ENCODE results near the gene HOXB1.

Gene HOXB1

GRCh38 chr17:48530887-48531272, at the start of gene HOXB1:
TSS of gene HOXB1 (minus strand) at chr17:48531011. CDS start at chr17:48530904, 107 bp downstream.
- no peak for DNase-seq

- no peak for DNase-seq
Measured at GRCh38 chr17:48579760-48580554, 49.1 kb upstream of the HOXB1 start.

GRCh38 chr17:48579471-48579759, 48.6 kb upstream of the HOXB1 start:
- DNase-seq, result no peak

GRCh38 chr17:48578616-48579470, 48.0 kb upstream of the HOXB1 start:
- DNase-seq, result no peak

DNA sequence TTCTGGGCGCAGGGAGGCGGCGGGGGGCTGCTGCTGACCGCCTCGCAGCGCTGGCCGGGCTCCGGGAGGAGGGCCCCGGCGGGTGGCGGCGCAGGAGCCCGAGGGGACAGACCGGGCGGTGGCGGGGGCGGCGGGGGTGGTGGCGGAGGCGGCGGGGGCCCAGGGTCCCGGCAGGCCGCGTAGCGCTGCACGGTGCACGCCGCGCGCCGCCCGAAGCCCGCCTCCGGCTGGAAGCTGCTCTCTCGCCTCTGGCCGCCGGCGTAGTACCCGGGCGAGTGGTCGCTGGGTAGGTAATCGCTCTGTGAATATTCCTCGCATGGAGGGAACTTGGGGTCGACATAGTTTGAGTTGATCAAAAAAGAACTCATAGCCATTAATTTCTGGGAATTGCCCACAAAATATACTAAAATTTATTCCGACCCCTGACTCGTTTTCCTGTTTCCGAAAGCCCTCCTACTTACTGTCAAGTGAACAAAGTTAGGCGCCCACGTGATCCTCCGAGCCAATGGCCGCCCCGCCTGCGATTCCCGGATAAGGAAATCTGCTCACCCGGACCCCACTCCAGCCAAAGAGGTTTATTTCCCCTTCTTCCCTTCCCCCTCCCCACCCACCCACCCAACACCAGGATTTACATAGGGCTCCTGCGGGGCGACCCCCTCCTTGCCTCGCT, 47.3 kb upstream of the HOXB1 start, which contains the start of gene HOXB4:
Gene HOXB4 (minus strand): TSS at position 405 of the 670 bp plus-strand sequence. CDS start 31 bp downstream, at position 374.
- no peak for DNase-seq

- DNase-seq, result no peak
Measured at GRCh38 chr17:48577330-48577945, 46.6 kb upstream of the HOXB1 start.

DNA sequence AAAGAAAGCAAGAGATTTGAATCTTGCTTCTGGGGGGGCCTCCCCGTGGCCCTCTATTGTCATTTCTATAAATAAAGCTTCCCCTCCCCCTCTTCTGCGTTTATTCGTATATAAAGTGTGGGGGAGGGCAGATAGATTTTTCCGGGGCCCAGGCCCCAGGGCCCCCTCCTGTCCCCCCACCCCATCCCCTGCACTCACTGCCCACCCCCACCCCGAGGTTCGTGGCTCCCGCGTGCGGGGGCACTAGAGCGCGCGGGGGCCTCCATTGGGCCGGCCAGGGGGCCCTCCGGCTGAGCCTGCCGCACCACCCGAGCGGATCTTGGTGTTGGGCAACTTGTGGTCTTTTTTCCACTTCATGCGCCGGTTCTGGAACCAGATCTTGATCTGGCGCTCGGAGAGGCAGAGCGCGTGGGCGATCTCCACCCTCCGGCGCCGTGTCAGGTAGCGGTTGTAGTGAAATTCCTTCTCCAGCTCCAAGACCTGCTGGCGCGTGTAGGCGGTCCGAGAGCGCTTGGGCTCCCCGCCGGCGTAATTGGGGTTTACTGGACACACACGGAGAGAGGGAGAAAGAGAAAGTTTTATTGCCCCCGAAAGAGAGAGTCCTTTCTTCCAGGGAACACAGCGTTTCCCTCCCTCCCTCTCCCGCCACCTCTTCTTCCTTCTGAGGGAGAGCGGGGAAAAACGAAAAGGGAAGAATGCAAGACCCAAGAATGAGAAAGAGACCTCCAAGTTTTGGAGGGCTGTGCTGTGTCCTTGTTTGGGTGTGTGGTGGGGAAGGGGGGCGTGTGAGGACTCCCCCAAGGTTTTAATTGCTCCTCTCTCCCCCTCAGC, 45.9 kb upstream of the HOXB1 start:
- no peak for DNase-seq

- no peak for DNase-seq
Measured at GRCh38 chr17:48575673-48576478, 45.1 kb upstream of the HOXB1 start.

- no peak for DNase-seq
Measured at GRCh38 chr17:48575066-48575582, 44.3 kb upstream of the HOXB1 start.

- no peak for DNase-seq
Measured at GRCh38 chr17:48574505-48575065, 43.8 kb upstream of the HOXB1 start.

DNA sequence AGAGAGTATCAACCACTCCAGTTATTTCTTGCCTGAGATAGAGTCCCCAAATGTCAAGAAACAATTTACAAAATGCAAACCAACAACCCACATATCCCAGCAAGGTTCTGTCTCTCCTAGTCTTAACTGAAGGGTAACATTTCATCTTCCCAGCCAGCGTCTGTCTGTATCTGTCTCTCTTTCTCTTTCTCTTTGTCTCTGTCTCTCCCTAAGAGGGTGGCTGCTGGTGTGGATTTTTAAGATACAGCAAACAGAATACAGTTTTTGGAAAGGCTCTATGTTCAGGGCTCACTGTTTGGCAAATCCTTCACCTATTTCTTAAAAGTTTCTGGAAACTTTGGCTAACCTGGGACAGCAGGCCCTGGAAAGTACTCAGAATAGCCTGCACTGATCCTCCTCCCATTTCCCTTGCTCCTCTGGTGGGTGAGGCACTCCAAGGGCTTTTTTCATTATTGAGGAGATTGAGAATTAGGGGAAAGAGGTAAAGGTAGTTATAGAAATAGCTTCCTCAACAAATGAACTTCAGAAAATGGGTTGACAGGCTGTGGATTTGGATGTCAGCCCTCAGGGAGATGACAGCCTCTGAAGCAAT, 41.1 kb upstream of the HOXB1 start:
- no peak for DNase-seq

DNA sequence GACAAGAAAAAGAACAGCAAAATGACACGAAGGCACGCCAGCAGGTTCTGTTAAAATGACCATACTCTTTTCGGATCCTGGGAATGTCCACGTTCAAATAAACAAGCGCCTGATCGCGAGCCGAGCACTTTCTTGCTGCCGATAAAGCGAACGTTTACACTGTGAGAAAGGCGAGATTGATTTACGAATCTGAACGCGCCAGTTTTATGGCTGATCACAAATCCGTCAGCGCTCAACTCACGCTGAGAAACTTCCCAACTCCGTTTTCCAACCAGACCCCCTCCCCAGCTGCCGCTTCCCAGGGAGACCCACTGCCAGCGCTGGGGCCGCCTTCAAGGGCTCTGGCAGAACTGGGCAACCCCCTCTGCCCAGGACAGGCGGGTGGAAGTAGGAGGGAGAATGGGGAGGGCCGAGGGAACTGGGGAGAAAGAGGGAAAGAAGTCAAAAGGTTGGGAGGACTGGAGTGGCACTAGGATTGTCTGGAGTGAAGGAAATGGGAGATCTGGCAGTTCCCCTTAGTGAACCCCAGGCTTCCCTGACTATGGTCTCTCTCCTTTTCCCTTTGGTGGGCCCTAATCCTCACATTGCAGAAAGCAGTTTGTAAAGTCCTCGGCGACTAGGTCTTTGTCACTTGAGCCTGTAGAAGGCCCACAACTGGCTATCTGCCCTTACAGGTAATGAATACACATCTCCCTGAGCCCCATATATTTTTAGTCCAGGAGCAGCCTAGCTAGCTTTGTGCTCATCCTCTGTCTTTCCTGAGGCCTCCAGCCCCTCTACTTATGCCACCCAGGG, 40.4 kb upstream of the HOXB1 start:
- DNase-seq, result no peak

- no peak for DNase-seq
Measured at GRCh38 chr17:48570325-48571023, 39.7 kb upstream of the HOXB1 start.

DNA sequence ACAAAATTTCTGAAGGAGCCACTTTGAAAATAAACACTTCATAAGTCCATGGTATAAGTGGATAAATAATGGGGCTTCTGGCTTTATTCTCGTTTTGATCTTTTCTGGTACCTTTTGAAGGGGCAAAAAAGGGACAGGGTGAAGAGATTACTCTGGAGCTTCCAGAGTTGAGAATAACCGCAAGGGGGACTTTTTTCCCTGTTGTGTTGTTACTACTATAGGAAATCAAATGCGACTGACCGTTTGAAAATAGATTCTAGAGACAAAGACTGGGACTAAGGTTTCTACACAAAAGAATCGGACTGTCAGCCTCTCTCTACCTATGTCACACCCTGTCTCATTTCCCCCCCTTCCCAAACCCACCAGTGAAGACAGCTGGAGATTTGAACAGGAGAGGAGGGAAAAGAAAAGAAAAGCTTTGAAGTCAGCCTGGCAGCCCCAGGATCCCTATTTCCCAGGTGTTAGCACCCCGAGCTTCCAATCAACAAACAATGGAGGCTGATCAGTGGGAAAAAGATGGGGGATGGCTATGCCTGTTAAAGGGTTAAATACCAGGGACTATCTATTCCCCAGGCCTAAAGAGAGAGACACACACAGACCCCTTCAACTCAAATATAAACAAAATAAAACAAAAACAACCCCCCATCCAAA, 39.0 kb upstream of the HOXB1 start:
- DNase-seq, result no peak

DNA sequence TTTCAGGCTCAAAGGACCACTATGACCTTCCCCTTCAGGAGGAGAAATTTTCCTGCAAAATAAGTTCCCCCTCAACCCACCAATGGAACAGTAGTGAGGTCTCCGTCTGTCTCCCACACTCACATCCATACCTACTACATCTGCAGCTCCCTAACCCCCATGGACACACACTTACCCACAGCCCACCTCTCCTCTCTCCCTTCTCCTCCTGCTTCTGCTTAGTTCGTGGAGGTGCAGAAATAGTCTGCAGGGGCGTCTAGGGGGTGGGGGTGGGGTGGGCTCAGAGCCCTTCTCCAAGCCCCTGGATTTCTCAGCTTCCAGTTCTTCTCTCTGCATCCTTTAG, 38.4 kb upstream of the HOXB1 start:
- no peak for DNase-seq

DNA sequence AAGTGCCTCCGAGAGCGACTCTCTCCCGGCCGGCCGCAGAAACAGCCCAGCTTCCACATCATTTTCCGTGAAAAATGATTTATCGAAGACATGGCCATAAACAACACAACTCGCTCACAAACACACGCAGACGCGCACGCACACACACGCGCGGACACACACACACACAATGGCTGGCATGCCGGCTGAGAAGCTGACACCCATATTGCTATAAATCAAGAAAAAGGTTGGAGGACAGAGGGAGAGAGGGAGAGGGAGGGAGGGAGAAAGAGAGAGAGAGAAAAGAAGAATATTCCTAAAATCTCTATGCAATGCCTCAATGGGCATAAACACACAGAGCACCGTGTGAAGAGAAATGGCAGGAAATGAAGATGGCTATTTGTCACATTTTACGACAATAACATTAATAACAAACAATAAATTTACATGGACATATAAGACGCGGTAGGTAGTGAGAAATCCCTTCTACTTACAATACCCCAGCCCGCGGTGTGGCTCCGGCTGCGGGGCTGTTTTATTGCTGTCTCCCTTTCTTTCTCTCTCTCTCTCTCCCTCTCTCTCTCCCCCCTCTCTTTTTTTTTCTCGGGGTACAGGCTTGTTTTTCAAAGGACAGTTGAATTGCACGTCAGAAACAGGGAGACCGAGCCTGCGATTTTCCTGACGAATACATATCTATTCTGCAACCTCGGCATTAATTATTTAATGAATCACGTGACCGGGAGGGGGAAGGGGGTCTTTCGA, 37.9 kb upstream of the HOXB1 start:
- DNase-seq, result no peak

DNA sequence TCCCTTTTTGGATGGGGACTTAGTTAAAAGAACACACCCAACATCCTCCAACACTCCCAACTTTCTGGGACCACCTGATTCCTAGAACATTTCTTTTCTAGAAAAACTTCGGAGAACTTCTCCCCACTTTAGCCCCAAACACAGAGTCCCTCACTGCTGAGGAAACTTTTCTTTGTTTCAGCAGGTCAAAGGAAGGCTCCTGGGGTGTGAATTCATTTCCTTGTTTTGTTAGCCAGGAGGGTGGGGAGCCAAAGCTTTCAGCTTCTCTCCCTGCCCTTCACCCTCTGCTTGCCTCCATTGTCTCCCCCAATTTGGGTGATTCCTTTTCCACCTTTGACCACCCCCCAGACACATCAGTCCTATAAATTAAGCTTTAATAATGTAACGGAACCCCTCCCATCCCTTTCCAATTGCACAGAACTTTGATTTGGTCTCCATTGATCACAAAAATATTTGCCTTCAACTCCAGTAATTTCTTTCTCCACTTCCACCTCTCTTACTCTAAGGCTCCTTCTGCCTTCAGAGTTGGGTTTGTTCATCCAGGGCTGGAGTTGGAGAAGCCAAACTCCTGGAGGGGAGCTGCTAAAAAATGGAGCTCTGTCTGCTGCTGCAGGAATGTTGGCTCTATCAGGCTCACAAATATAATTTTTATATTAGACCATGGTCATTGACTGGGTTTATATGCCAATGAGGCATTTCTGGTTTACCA, 37.0 kb upstream of the HOXB1 start:
- DNase-seq, result no peak
